Fibroblast of skin of right biceps (primary cell): ENCODE measurements around the gene CXADR.

Experiments
- DNase-seq: peaks from one replicate; pipeline ENCODE4 v3.0.0-alpha.2; 2013

Gene CXADR

DNA sequence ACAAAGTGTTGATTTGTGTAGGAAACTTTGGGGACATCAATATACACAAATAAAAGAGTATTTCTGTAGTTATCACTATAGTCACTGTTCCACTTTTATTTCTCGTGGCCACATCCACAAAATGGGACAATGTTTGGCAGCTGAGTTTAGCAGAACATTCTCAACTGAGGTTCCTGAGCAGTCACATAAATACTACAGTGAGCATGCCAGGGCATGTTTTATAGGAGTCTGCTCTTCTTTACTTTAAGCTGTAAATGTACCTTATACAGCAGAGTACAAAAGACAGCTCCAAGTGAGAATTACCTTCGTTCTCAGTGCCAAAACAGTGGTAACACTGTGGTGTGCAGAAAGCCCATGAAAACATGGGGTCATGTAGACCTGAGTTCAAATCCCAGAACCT, 94.8 kb downstream of the CXADR start:
- no peak for DNase-seq

GRCh38 chr21:17609681-17610080, 96.8 kb downstream of the CXADR start:
- no peak for DNase-seq

- peak; percentile 7 for DNase-seq
Observed at GRCh38 chr21:17610911-17611310, 98.1 kb downstream of the CXADR start.

- peak; percentile 88 for DNase-seq
Observed at GRCh38 chr21:17611414-17612022, 98.7 kb downstream of the CXADR start.

DNA sequence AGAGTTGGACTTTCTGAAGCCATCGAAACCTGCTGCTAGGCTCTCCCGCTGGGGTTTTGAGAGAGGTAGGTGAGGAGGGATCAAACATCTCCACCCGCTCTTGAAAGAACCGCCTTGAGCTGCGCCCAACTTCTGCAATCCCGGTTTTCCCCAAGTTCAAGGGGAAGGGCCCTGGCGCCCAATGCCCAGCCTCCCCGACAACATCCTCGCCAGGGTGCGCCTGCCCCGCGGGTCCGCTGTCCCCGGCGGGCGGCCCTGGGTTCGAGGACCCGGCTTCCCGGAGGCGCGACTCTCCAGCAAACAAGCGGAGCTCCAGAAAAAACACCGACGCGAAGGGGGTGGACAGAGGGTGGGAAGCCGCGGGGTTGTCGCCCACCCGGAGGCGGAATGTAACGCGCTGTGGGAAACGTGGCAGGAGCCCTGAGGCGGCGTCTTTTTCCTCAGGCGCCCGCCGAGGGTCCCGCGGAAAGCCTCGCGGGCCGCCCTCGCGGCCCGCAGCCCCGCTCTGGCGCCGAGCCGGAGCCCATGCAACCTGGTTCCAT, 99.3 kb downstream of the CXADR start:
- peak; percentile 41 for DNase-seq

DNA sequence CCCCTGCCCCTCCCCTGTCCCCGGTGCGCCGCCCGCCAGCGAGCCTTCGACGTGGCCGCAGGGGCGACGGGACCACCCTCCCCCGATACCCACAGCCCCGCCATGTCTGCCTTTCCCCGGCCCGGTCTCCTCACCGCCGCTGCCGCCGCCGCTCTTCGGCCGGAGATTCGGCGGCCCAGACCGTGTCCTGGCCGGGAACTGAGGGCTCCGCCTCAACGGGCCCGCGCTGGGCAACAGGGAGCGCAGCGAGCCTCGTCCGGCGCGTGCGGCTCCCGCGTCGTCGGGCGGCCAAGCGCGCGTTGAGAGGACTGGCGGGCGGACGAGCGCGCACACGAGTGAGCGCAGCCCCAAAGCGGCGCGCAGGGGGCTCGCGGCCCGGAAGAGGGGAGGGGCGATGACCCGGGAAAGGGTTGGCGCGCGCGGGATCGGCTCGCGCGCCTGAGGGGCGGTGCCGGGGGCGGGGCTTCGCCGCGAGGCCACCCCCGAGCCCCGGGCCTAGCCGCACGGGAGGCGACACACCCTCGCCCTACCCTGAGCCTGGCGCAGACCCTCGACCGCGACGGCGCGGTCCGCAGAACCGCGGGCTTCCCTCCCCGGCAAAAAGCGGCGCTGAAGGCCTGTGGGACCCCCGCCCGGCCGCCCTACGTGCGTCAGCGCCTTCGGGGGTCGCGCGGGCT, 99.9 kb downstream of the CXADR start, which contains the start of gene BTG3:
Gene BTG3 (minus strand): TSS at position 337 of the 677 bp plus-strand sequence. CDS start 3,757 bp downstream, outside the sequence.
- DNase-seq, result peak; percentile 87

- DNase-seq, result peak; percentile 5
Observed at GRCh38 chr21:17613242-17613676, 100.4 kb downstream of the CXADR start.

- DNase-seq, result no peak
Observed at GRCh38 chr21:17616831-17617230, 104.0 kb downstream of the CXADR start.

- no peak for DNase-seq
Observed at GRCh38 chr21:17622018-17622417, 109.2 kb downstream of the CXADR start.

- no peak for DNase-seq
Observed at GRCh38 chr21:17631195-17631594, 118.4 kb downstream of the CXADR start.

GRCh38 chr21:17636711-17637110, 123.9 kb downstream of the CXADR start:
- DNase-seq, result no peak

DNA sequence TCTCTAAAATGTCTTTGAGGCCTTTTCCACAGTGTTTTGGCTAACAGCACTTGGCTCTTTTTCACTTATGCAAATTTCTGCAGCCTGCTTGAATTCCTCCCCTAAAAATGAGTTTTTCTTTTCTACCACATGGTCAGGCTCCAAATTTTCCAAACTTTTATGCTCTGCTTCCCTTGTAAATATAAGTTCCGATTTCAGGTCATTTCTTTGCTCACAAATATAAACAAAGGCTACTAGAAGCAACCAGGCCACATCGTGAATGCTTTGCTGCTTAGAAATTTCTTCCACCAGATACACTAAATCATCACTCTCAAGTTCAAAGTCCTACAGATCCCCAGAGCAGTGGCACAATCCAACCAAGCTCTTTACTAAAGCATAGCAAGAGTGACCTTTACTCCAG, 128.0 kb downstream of the CXADR start:
- DNase-seq, result no peak
